ENCODE measurements around the gene NDE1.

Gene NDE1

GRCh38 chr16:15650019-15650697 lies at the start of gene NDE1:
Gene NDE1 (plus strand): TSS chr16:15650245. CDS start chr16:15664779, 14,534 bp downstream.
- H3K27me3 ChIP-seq (ENCODE audit: low read length): no peaks in the 10 kb centered on the region
- H3K9ac ChIP-seq (ENCODE audit: low read length): peak within 1 kb of the TSS; percentile 93
- no peaks in the 10 kb centered on the region; the same call in 1 of the 2 replicates for H4K20me1 ChIP-seq (ENCODE audit: low read depth, low read length)
- peaks cover 50% of the 10 kb centered on the region for H3K79me2 ChIP-seq (ENCODE audit: insufficient read depth, low read length)
- H3K27ac ChIP-seq (ENCODE audit: low read depth, low read length): peak within 1 kb of the TSS; percentile 71
- H2AFZ ChIP-seq (ENCODE audit: low read depth, low read length, severe bottlenecking): peak within 1 kb of the TSS; percentile 46
- H3K4me2 ChIP-seq (ENCODE audit: low read depth, low read length, poor library complexity, severe bottlenecking): peak within 1 kb of the TSS; percentile 76
- no peaks in the 10 kb centered on the region for H3K9me2 ChIP-seq (replicated peaks; ENCODE audit: insufficient read depth, low read length)
- H3K36me3 ChIP-seq (ENCODE audit: low read length): no peaks in the 10 kb centered on the region
- peak within 1 kb of the TSS; percentile 97 for H3K4me3 ChIP-seq (ENCODE audit: insufficient read depth, low read length, poor library complexity, severe bottlenecking)
- peaks cover 8% of the 10 kb centered on the region; the same call in 1 of the 2 replicates for H3F3A ChIP-seq (ENCODE audit: insufficient read depth)
- no peak for TF ChIP-seq CTCF (IDR thresholded peaks at IDR 0.05; ENCODE audit: insufficient read depth, low read length, poor library complexity, severe bottlenecking)
- TF ChIP-seq EZH2phosphoT487 (conservative IDR thresholded peaks at IDR 0.05; ENCODE audit: low read length): no peak
- H3K9me3 ChIP-seq (ENCODE audit: insufficient read depth, low read length): no peaks in the 10 kb centered on the region

DNA sequence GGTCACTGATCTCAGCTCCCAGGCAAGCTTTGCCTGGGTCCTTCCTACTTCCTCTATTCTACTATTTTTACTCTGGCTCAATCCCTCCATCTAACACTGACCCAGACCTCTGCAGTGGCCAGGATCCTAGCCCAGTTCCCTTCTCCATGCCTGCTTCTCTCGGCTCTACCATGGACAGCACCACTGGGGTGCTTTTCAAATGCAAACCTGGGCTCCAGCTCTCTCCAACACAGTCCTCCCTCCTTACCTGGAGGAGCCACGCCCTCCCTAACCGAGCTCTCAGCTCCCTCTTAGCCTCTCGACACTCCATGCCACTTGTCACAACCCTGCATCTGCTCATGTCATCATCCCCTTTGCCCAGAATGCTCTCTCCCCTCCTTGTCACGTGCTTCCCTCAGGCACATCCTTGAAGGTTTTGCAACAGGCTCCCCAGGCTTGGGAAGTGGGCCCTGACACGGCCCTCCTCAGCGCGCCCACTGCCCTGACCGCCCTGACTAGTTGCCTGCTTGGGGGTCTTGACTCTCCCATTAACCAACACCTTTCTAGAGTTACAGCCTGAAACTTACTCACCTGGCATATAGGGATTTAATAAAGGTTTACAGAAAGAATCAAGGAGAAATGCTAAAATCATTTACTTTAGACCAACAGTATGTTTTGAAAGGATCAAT lies 48.7 kb upstream of the NDE1 start:
- Histone ChIP-seq H3K36me3 (ENCODE audit: low read length) (peaks cover 12% of the 10 kb centered on the region; the same call in 1 of the 2 replicates), H3K9me3 (ENCODE audit: insufficient read depth, low read length) (no peaks in the 10 kb centered on the region), H3K27ac (ENCODE audit: low read depth, low read length) (no peak overlapping the region), H3K4me3 (ENCODE audit: insufficient read depth, low read length, poor library complexity, severe bottlenecking) (no peak overlapping the region), H3K9ac (ENCODE audit: low read length) (no peak overlapping the region), H3K27me3 (ENCODE audit: low read length) (no peaks in the 10 kb centered on the region), H2AFZ (ENCODE audit: low read depth, low read length, severe bottlenecking) (no peak overlapping the region), H3F3A (ENCODE audit: insufficient read depth) (no peaks in the 10 kb centered on the region), H4K20me1 (ENCODE audit: low read depth, low read length) (no peaks in the 10 kb centered on the region), H3K79me2 (ENCODE audit: insufficient read depth, low read length) (no peaks in the 10 kb centered on the region), H3K9me2 (replicated peaks; ENCODE audit: insufficient read depth, low read length) (no peaks in the 10 kb centered on the region), H3K4me2 (ENCODE audit: low read depth, low read length, poor library complexity, severe bottlenecking) (no peak overlapping the region)
- TF ChIP-seq CTCF (IDR thresholded peaks at IDR 0.05; ENCODE audit: insufficient read depth, low read length, poor library complexity, severe bottlenecking): no peak
- TF ChIP-seq EZH2phosphoT487 (conservative IDR thresholded peaks at IDR 0.05; ENCODE audit: low read length): no peak

- Histone ChIP-seq H3K36me3 (ENCODE audit: low read length) (peaks cover 12% of the 10 kb centered on the region; the same call in 1 of the 2 replicates), H3K4me3 (ENCODE audit: insufficient read depth, low read length, poor library complexity, severe bottlenecking) (no peak overlapping the region), H3K9me2 (replicated peaks; ENCODE audit: insufficient read depth, low read length) (no peaks in the 10 kb centered on the region), H3F3A (ENCODE audit: insufficient read depth) (no peaks in the 10 kb centered on the region), H2AFZ (ENCODE audit: low read depth, low read length, severe bottlenecking) (no peak overlapping the region), H3K4me2 (ENCODE audit: low read depth, low read length, poor library complexity, severe bottlenecking) (no peak overlapping the region), H3K27ac (ENCODE audit: low read depth, low read length) (no peak overlapping the region), H3K9ac (ENCODE audit: low read length) (no peak overlapping the region), H3K27me3 (ENCODE audit: low read length) (no peaks in the 10 kb centered on the region), H3K9me3 (ENCODE audit: insufficient read depth, low read length) (no peaks in the 10 kb centered on the region), H3K79me2 (ENCODE audit: insufficient read depth, low read length) (no peaks in the 10 kb centered on the region), H4K20me1 (ENCODE audit: low read depth, low read length) (no peaks in the 10 kb centered on the region)
- no peak for TF ChIP-seq EZH2phosphoT487 (conservative IDR thresholded peaks at IDR 0.05; ENCODE audit: low read length)
- TF ChIP-seq CTCF (IDR thresholded peaks at IDR 0.05; ENCODE audit: insufficient read depth, low read length, poor library complexity, severe bottlenecking): no peak
Measured at GRCh38 chr16:15602285-15603044, 47.6 kb upstream of the NDE1 start.
